ENCODE results near the gene TMEM41B. TPM values are rescaled to one million over a fixed set of nuclear protein-coding genes. Genes with fewer than 3 reads are reported as not detected.

Gene TMEM41B
- total RNA-seq, result 66.1 and 142 TPM in 2 replicates

DNA sequence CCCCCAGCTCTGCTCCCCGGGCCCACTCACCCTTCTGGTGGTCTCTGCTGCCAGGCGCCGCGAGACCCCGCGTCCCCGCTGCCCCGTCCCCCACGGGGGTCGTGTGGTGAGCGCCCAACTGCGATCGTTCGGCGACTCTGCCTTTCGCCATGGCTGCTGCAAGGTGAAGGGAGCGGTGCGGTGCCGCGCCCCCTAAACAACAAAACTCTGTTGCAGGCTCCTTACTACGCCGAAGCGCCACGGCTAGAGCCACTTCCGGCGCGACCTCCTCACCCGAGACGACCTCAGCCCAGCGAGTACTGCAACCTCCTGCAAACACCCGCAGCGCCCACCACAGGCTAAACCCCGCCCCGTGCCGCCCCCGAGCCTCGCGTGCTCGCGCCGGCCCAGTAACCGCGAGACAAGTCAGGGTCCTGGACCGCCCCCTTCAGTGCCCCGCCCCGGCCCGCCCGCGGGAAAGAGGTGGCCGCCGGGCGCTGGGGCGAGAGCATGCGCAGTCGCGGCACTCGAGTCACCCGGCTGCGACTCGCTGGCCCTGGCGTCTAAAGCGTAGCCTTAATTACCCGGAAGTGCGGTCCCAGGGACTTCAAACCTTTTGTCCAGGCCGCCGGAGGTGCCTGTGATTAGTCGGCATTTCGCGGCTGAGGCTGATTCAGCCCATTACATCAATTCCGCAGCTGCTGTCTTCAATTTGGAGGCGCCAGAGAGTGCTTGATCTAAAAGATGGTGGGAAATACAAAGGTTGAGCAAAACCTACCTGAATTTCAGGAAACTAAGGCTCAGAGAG, at the start of gene TMEM41B:
TSS of gene TMEM41B (minus strand) at position 303 of the 787 bp plus-strand sequence. CDS start at position 151, 152 bp downstream.

DNA sequence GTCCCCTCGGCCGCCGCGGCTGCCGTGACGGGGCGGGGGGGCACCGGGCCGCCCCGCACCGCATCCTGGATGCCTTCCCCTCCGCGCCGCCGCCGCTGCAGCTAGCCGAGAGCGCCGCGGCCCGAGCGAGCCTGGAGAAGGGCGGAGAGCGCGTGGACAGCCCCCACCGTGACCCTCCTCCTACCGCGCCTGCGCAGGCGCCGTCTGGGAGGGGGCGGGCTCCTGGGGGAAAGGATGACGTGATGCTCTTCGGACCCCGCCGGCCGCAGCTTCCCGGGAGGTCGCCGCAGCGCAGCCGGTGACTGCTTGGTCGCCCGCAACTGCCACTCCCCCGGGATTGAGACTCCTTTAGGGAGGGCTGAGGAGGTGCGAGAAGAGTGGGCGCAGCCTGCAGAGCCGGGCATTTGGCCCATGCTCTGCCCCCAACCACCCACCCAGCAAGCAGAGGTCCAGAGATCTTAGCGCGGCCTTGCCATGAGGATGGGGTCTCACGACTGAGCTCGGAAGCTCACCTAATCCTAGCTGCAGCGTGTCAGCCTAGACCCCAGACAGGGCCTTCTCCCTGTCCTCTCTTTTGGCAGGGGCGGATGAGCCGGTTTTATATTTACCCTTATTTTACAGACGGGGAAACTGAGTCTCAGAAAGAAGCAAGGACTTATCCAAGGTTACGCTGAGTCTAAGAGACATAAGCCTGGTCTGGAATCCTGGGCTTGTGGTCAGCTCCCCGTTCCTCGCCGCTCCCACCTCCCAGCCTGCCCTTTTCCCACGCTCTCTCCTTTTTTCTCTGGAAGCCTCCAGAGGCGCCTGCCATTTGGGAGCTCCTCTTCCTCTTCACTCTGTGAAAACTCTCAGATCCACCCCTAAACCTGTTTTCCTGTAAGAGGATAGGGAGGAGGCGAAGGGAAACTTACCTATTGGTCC, 48.9 kb downstream of the TMEM41B start, which contains the start of gene DENND5A:
TSS of gene DENND5A (minus strand) at position 140 of the 921 bp plus-strand sequence. CDS start 281 bp downstream, outside the sequence.

Small RNA genes lying within 50 kb of the gene (small RNA-seq; reads per million reads assigned to genes)
- gene RF00017 (ENCODE audit: low replicate concordance), result not detected

Other genes starting within 250 kb of the TMEM41B start
- gene SCUBE2, start 223.0 kb downstream of the TMEM41B start, total RNA-seq, result 0.86 and 2.6 TPM in 2 replicates
- 131 and 167 TPM in 2 replicates for gene DENND5A, start 49.2 kb downstream of the TMEM41B start, total RNA-seq
- 83.2 and 182 TPM in 2 replicates for gene IPO7, start 70.1 kb upstream of the TMEM41B start, total RNA-seq
- gene ZNF143, start 146.4 kb upstream of the TMEM41B start, total RNA-seq, result 21.0 and 31.6 TPM in 2 replicates

Measured in placental pericyte (primary cell).